ENCODE measurements around the gene ARMC3.

The ARMC3 gene

GRCh38 chr10:23080262-23080661, 152.4 kb downstream of the ARMC3 start:
- no peak for DNase-seq

- DNase-seq: no peak
Observed at GRCh38 chr10:23081221-23081750, 153.4 kb downstream of the ARMC3 start.

- DNase-seq: no peak
Observed at GRCh38 chr10:23081891-23082290, 154.0 kb downstream of the ARMC3 start.

Data from NCI-H526 treated with DMSO at 0.1 percent for 48 hours (cell line).